K562 (cell line): ENCODE results near the gene PSD4. TPM values are rescaled to one million over a fixed set of nuclear protein-coding genes. Genes with fewer than 3 reads are reported as not detected.

Source experiments
- ATF1 ChIP-seq, 2 experiments: fragments of 450-650 bp in 1 of 2; IDR thresholded peaks; 2 replicates each; pipeline ENCODE4 v1.6.1; 2016; ENCODE audit warnings: missing compliant biosample characterization in 1 of 2, missing genetic modification characterization in 1 of 2
- ATF3 ChIP-seq, 2 experiments: fragments of 450-650 bp in 1 of 2; sonication (generic) in 1 of 2; formaldehyde crosslinking in 1 of 2; IDR thresholded peaks in 1 of 2; conservative IDR thresholded peaks in 1 of 2; 2 replicates each; pipeline versions ENCODE4 v1.6.1 to v1.8.1; 2016 to 2023; ENCODE audit warnings: mild to moderate bottlenecking in 2 of 2, moderate library complexity in 2 of 2, inconsistent platforms in 1 of 2, missing genetic modification reagents in 1 of 2
- E2F6 ChIP-seq, 2 experiments: IDR thresholded peaks; 2 replicates each; pipeline ENCODE4 v1.6.1; 2011; ENCODE audit warnings: borderline replicate concordance in 1 of 2, control low read depth in 1 of 2, low read depth in 1 of 2, low read length in 1 of 2, mild to moderate bottlenecking in 1 of 2, mixed read lengths in 1 of 2, moderate library complexity in 1 of 2; ENCODE audit not compliant: insufficient read depth in 1 of 2, insufficient read length in 1 of 2, poor library complexity in 1 of 2, severe bottlenecking in 1 of 2; ENCODE audit errors: extremely low read depth in 1 of 2
- EGR1 ChIP-seq: fragments of 450-650 bp; conservative IDR thresholded peaks from 2 replicates; pipeline ENCODE4 v1.6.1; 2017; ENCODE audit warnings: mild to moderate bottlenecking
- FOXA3 ChIP-seq, 2 experiments: fragments of 450-650 bp in 1 of 2; sonication (generic) in 1 of 2; formaldehyde crosslinking; IDR thresholded peaks in 1 of 2; conservative IDR thresholded peaks in 1 of 2; 2 replicates each; pipeline versions ENCODE4 v1.4.0 to v1.8.0; 2020 to 2022; ENCODE audit warnings: mild to moderate bottlenecking in 2 of 2, missing genetic modification reagents in 1 of 2
- HMGXB4 ChIP-seq: sonication (generic); formaldehyde crosslinking; IDR thresholded peaks from 2 replicates; pipeline ENCODE4 v1.8.1; 2023; ENCODE audit warnings: mild to moderate bottlenecking, missing genetic modification reagents
- MYNN ChIP-seq, 2 experiments: sonication (generic); formaldehyde crosslinking in 1 of 2; IDR thresholded peaks; 2 replicates each; pipeline versions ENCODE4 v1.5.0 to v1.6.1; 2016 to 2020; ENCODE audit warnings: antibody characterized with exemption in 1 of 2, missing genetic modification reagents in 1 of 2
- NFIX ChIP-seq: fragments of 250-450 bp; sonication (Bioruptor Pico); IDR thresholded peaks from 2 replicates; pipeline ENCODE4 v1.4.0; 2020; ENCODE audit warnings: low read depth, mild to moderate bottlenecking, moderate library complexity
- RNF2 ChIP-seq: sonication (generic); IDR thresholded peaks from 2 replicates; pipeline ENCODE4 v1.6.1; 2016
- ZNF165 ChIP-seq: fragments of 250-450 bp; sonication (Bioruptor Pico); IDR thresholded peaks from 2 replicates; pipeline ENCODE4 v1.4.0; 2020; ENCODE audit warnings: borderline replicate concordance
- polyA plus RNA-seq, 8 experiments: library from polyadenylated mRNA; depleted of rRNA in 4 of 8; stranded (reverse) in 5 of 8; unstranded in 3 of 8; fragments of >200 nt; fragmentation: Nextera tagmentation in 2 of 8; fragmentation: Illumina TruSeq in 1 of 8; extraction: Ambion mirVana in 2 of 8; extraction: Trizol in 1 of 8; gene quantifications; 2 replicates each; pipeline versions ENCODE4 v1.2.1 to v1.2.3, GENCODE V29; 2011 to 2014; ENCODE audit warnings: inconsistent platforms in 1 of 8, missing spikeins in 1 of 8
- total RNA-seq, 7 experiments: library from RNA; depleted of rRNA in 6 of 7; stranded (reverse); fragments of >200 nt in 6 of 7; fragmentation: Illumina TruSeq in 2 of 7; extraction: Trizol in 2 of 7; gene quantifications; 2 replicates each; pipeline versions ENCODE4 v1.2.1 to v1.2.3, GENCODE V29; 2011 to 2021; ENCODE audit warnings: low replicate concordance in 1 of 7
- TF ChIP-seq, protein P1 (sequence below): sonication (generic); formaldehyde crosslinking; IDR thresholded peaks from 2 replicates; pipeline ENCODE4 v1.9.0; 2022; ENCODE audit warnings: mild to moderate bottlenecking, missing genetic modification reagents
- TF ChIP-seq, protein P2 (sequence below): fragments of 450-650 bp; IDR thresholded peaks from 2 replicates; pipeline ENCODE4 v1.6.1; 2017; ENCODE audit warnings: mild to moderate bottlenecking, moderate library complexity
- TF ChIP-seq, protein P3 (sequence below): IDR thresholded peaks from 2 replicates; pipeline ENCODE4 v1.6.1; 2012; ENCODE audit warnings: low read depth, low read length, improper control_type of control experiment, borderline replicate concordance

The PSD4 gene
- total and polyA plus RNA-seq, 9 of the 15 experiments (the other 6 are each of a cell fraction or from before 2014, with no cell fraction given), result 0.46 to 54.0 (median 20.8) TPM

GRCh38 chr2:113167115-113167932 lies 6.4 kb upstream of the PSD4 start (continued):
- TF ChIP-seq MYNN (IDR thresholded peaks at IDR 0.05) (no peak), MYNN (CRISPR knock-in tag; IDR thresholded peaks at IDR 0.05) (no peak), ATF3 (IDR thresholded peaks at IDR 0.05) (peak; percentile 15; the same call in 1 of the 2 replicates), ATF3 (CRISPR knock-in tag; conservative IDR thresholded peaks at IDR 0.05) (no peak), HMGXB4 (CRISPR knock-in tag) (no peak), ATF1 (CRISPR knock-in tag; IDR thresholded peaks at IDR 0.05) (no peak), ATF1 (tag; IDR thresholded peaks at IDR 0.05) (peak; percentile 32; the same call in 1 of the 2 replicates), NFIX (CRISPR knock-in tag) (no peak), ZNF165 (CRISPR knock-in tag) (no peak), FOXA3 (CRISPR knock-in tag; conservative IDR thresholded peaks at IDR 0.05 in 1 of 2, IDR thresholded peaks at IDR 0.05 in 1 of 2) (no peak), RNF2 (no peak), EGR1 (no peak), E2F6 (IDR thresholded peaks at IDR 0.05; ENCODE audit: borderline replicate concordance in 1 of 2, extremely low read depth in 1 of 2, insufficient read depth in 1 of 2, insufficient read length in 1 of 2, low read depth in 1 of 2, low read length in 1 of 2, poor library complexity in 1 of 2, severe bottlenecking in 1 of 2) (peak in 1 of 2 experiments; percentile 60)
- TF ChIP-seq, protein P1, sequence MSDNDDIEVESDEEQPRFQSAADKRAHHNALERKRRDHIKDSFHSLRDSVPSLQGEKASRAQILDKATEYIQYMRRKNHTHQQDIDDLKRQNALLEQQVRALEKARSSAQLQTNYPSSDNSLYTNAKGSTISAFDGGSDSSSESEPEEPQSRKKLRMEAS (CRISPR knock-in tag), result peak; percentile 66
- TF ChIP-seq, protein P2, sequence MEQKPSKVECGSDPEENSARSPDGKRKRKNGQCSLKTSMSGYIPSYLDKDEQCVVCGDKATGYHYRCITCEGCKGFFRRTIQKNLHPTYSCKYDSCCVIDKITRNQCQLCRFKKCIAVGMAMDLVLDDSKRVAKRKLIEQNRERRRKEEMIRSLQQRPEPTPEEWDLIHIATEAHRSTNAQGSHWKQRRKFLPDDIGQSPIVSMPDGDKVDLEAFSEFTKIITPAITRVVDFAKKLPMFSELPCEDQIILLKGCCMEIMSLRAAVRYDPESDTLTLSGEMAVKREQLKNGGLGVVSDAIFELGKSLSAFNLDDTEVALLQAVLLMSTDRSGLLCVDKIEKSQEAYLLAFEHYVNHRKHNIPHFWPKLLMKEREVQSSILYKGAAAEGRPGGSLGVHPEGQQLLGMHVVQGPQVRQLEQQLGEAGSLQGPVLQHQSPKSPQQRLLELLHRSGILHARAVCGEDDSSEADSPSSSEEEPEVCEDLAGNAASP, result no peak
- TF ChIP-seq, protein P3, sequence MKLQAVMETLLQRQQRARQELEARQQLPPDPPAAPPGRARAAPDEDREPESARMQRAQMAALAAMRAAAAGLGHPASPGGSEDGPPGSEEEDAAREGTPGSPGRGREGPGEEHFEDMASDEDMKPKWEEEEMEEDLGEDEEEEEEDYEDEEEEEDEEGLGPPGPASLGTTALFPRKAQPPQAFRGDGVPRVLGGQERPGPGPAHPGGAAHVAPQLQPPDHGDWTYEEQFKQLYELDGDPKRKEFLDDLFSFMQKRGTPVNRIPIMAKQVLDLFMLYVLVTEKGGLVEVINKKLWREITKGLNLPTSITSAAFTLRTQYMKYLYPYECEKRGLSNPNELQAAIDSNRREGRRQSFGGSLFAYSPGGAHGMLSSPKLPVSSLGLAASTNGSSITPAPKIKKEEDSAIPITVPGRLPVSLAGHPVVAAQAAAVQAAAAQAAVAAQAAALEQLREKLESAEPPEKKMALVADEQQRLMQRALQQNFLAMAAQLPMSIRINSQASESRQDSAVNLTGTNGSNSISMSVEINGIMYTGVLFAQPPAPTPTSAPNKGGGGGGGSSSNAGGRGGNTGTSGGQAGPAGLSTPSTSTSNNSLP, result no peak
